AG09319 (cell line): ENCODE data around the gene HSF4.

Source experiments
- DNase-seq: peaks from one replicate; pipeline ENCODE4 v3.0.0-alpha.2; 2010; ENCODE audit warnings: low read depth; ENCODE audit errors: extremely low read depth
- TF ChIP-seq, protein P1 (sequence below): IDR thresholded peaks from 2 replicates; pipeline ENCODE4 v1.5.1; 2011; ENCODE audit warnings: low read depth, mild to moderate bottlenecking, inconsistent platforms, low read length, moderate library complexity

The HSF4 gene

DNA sequence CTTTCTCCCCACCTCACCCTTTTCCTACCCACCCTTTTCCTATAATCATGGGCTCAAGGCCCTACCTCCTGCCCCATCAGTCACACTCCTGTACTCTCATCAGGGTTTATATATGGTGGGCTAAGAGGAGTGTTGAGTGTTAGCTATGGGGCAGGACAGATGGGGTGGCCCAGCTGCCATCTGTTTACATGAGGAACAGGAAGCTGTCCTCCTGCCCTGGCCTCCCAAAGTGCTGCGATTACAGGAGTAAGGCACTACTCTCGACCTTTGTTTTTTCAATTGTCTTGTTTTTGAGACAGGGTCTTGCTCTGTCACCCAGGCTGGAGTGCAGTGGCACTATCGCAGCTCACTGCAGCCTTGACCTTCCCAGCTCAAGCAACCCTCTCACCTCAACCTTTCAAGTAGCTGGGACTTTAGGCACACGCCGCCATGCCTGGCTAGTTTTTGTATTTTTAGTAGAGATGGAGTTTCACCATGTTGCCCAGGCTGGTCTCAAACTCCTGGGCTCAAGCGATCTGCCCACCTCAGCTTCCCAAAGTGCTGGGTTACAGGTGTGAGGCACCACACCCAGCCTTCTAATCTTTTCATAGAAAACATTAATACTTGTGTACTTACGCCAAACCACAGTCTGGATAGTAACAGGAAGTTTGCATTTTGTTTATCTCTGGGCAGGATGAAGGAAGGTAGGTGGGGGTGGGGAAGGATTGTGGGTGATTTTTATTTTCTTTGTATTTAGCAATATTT lies 6.5 kb upstream of the HSF4 start:
- DNase-seq: no peak
- TF ChIP-seq, protein P1, sequence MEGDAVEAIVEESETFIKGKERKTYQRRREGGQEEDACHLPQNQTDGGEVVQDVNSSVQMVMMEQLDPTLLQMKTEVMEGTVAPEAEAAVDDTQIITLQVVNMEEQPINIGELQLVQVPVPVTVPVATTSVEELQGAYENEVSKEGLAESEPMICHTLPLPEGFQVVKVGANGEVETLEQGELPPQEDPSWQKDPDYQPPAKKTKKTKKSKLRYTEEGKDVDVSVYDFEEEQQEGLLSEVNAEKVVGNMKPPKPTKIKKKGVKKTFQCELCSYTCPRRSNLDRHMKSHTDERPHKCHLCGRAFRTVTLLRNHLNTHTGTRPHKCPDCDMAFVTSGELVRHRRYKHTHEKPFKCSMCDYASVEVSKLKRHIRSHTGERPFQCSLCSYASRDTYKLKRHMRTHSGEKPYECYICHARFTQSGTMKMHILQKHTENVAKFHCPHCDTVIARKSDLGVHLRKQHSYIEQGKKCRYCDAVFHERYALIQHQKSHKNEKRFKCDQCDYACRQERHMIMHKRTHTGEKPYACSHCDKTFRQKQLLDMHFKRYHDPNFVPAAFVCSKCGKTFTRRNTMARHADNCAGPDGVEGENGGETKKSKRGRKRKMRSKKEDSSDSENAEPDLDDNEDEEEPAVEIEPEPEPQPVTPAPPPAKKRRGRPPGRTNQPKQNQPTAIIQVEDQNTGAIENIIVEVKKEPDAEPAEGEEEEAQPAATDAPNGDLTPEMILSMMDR: no peak

DNA sequence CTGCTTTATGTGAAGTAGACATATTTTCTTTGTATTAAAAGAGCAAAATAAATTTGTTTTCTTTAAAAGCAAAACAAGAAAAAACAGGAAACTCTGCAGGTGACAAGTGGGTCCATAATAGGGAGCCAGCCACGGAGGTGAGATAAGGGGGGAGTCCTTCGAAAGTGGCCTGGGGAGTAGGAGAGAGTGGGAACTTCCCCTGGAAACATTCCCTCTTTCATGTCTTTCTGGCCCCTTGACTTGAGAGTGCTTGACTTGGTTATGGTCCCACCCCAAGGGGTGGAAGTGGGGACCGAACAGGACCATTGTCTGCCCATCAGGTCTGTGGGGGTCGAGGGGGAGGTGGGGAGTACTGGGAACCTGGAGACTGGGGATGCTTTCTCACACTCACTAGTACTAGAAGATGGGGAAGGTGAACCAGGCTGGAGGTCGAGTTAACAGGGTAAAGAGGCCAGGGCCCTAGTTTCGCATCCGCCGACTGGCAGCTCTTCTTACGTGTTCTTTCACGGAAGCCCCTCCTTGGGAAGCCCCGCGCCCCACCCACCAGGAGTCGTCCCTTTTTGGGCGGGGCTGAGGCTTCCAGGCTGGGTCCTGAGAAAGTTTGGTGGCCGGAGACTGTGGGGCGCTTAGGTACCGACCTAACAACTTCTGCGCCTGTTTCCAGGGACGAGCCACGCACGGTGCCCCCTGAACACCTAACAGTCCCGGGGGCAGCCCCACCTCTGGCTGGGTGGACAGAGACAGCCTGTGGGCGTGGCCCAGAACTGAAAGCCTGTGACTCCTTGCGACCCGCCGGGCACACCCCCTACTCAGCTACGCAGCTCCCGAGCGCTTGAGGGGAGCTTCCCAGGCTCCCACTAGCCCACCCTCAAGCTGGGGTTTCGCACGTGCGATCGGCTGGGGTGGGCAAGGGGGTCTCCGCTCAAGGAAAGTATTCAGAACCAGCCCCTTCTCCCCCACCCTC lies 5.6 kb upstream of the HSF4 start:
- no peak for DNase-seq
- TF ChIP-seq, protein P1: no peak

DNA sequence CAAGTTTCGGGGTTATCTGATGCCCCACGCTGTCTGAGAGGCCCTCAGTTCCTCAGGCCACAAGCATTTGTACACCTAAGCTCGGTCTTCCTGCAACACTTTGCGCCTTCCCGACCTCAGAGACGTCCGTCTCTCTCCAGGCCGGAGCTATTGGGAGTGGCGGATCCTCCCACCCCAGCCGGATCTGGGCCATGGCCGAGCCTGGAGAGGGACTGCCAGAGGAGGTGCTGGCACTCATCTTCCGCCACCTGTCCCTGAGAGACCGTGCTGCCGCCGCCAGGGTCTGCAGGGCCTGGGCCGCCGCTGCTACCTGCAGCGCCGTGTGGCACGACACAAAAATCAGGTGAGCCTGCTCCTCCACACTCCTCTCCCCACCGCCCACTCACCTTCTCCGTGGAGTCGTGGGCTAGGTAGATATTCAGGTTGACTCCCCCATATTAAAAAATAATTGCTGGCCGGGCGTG lies 2.9 kb upstream of the HSF4 start:
- TF ChIP-seq, protein P1: no peak
- no peak for DNase-seq

DNA sequence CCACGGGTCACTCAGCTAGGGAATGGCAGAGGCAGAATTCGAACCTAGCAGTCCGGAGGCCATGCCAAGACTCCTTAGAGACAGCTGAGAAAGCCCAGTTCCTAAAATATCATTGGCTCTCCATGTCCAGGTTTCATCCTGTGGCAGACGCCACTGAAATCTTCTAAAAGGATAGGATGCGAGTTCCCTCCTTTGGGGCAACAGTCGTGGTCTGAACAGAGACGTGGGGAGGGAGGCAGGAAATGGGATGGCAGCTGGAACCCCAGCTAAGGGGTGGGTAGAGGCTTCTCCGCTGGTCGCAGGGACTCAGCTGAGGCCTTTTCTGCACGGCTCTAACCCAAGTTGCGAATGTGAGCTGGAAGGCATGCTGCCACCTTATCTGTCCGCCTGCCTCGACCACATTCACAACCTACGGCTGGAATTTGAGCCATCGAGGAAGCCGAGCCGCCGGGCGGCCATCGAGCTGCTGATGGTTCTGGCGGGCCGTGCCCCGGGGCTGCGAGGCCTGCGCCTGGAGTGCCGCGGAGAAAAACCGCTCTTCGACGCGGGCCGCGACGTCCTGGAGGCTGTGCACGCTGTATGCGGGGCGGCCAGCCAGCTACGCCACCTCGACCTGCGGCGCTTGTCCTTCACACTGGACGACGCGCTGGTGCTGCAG lies 1.9 kb upstream of the HSF4 start:
- DNase-seq: no peak

DNA sequence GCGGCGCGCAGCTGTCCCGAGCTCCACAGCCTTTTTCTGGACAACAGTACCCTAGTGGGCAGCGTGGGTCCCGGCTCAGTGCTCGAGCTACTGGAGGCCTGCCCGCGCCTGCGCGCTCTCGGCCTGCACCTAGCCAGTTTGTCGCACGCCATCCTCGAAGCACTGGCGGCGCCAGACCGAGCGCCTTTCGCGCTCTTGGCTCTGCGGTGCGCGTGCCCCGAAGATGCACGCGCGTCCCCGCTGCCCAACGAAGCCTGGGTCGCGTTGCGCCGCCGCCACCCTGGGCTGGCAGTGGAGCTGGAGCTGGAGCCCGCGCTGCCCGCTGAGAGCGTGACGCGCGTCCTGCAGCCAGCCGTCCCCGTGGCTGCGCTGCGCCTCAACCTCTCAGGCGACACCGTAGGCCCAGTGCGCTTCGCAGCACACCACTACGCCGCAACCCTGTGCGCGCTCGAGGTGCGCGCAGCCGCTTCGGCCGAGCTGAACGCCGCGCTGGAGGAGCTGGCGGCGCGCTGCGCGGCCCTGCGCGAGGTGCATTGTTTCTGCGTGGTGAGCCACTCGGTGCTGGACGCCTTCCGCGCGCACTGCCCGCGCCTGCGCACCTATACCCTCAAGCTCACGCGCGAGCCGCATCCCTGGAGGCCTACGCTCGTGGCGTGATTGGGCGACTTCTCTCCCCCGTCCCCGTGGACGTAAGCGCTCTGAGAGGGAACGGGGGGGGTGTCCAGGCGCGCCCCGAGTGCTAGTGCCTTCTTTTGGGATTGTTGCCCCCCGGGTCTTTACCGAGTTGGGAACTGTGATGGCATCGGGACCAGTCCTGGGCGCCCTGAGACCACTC lies 1.2 kb upstream of the HSF4 start:
- DNase-seq: no peak
- TF ChIP-seq, protein P1: no peak

More for the DNA sequence above, 1.9 kb upstream of the HSF4 start:
- TF ChIP-seq, protein P1: no peak

DNA sequence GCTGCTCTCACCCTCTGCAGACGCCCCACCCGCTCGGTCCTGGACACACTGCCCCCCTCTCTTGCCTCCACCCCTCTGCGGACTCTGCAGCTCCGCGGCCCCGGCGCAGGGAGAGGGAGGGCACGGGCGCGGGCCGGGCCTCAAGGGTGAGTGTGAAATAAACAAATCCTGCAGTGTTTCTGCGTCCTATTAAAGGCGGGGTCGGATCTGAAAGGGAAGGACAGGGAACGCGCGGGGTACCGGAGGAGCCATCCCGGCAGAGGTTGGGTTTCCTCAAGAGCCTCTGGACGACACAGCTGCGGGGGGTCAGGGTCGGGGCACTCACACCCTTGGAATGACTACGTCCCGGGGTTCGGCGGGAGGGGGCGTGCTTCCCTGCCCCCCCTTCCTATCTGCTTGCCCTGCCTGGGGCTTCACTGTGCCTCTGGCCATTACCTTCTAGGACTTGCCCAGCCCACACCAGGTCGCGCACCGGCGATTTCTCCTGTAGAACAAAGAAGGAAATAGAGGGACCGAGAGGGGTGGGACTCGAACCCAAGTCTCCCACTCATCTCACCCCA lies 466 bp upstream of the HSF4 start:
- TF ChIP-seq, protein P1: no peak
- no peak for DNase-seq
